Measurements from ENCODE around the gene ZHX3. TPM values are rescaled to one million over a fixed set of nuclear protein-coding genes. Genes with fewer than 3 reads are reported as not detected.

ZHX3 gene
- total and polyA plus RNA-seq, 9 of the 15 experiments (the other 6 are each of a cell fraction or from before 2014, with no cell fraction given), result 0.80 to 14.6 (median 4.9) TPM

GRCh38 chr20:41135187-41135887 lies 182.2 kb downstream of the ZHX3 start (continued):
- TF ChIP-seq NEUROD1 (IDR thresholded peaks at IDR 0.05; ENCODE audit: borderline replicate concordance, low read depth, low read length, partially characterized antibody), result no peak
- no peak for TF ChIP-seq PKNOX1 (IDR thresholded peaks at IDR 0.05)
- TF ChIP-seq RHOXF2B (CRISPR knock-in tag; conservative IDR thresholded peaks at IDR 0.05), result no peak
- TF ChIP-seq TBP (optimal IDR thresholded peaks at IDR 0.05; ENCODE audit: low read depth, low read length), result peak; percentile 18
- TF ChIP-seq ERF (CRISPR knock-in tag; IDR thresholded peaks at IDR 0.05), result no peak
- 0 out of 4 replicates have a peak, but pooled peaks of 1 of the 2 experiments have one; percentile 3 for TF ChIP-seq RCOR1 (IDR thresholded peaks at IDR 0.05; ENCODE audit: borderline replicate concordance in 1 of 2, low read depth in 2 of 2, low read length in 2 of 2)
- no peak for TF ChIP-seq ZNF511 (CRISPR knock-in tag; IDR thresholded peaks at IDR 0.05)
- no peak for TF ChIP-seq FOXA1 (IDR thresholded peaks at IDR 0.05; ENCODE audit: borderline replicate concordance)
- TF ChIP-seq ZNF174 (CRISPR knock-in tag; IDR thresholded peaks at IDR 0.05), result no peak
- TF ChIP-seq SRSF1 (IDR thresholded peaks at IDR 0.05; ENCODE audit: low read depth, low read length), result no peak
- TF ChIP-seq, protein P1, sequence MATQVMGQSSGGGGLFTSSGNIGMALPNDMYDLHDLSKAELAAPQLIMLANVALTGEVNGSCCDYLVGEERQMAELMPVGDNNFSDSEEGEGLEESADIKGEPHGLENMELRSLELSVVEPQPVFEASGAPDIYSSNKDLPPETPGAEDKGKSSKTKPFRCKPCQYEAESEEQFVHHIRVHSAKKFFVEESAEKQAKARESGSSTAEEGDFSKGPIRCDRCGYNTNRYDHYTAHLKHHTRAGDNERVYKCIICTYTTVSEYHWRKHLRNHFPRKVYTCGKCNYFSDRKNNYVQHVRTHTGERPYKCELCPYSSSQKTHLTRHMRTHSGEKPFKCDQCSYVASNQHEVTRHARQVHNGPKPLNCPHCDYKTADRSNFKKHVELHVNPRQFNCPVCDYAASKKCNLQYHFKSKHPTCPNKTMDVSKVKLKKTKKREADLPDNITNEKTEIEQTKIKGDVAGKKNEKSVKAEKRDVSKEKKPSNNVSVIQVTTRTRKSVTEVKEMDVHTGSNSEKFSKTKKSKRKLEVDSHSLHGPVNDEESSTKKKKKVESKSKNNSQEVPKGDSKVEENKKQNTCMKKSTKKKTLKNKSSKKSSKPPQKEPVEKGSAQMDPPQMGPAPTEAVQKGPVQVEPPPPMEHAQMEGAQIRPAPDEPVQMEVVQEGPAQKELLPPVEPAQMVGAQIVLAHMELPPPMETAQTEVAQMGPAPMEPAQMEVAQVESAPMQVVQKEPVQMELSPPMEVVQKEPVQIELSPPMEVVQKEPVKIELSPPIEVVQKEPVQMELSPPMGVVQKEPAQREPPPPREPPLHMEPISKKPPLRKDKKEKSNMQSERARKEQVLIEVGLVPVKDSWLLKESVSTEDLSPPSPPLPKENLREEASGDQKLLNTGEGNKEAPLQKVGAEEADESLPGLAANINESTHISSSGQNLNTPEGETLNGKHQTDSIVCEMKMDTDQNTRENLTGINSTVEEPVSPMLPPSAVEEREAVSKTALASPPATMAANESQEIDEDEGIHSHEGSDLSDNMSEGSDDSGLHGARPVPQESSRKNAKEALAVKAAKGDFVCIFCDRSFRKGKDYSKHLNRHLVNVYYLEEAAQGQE (IDR thresholded peaks at IDR 0.05; ENCODE audit: borderline replicate concordance), result peak; percentile 59; the same call in 1 of the 2 replicates
- TF ChIP-seq, protein P1 (CRISPR knock-in tag; IDR thresholded peaks at IDR 0.05; ENCODE audit: low read depth), result no peak
- TF ChIP-seq RAD21 (CRISPR knock-in tag; conservative IDR thresholded peaks at IDR 0.05 in 1 of 2, IDR thresholded peaks at IDR 0.05 in 1 of 2), result peak; percentile 42 to 82
- TF ChIP-seq MTA3 (IDR thresholded peaks at IDR 0.05; ENCODE audit: borderline replicate concordance), result 0 out of 2 replicates have a peak, but pooled peaks have one; percentile 30
- TF ChIP-seq XRCC5 (IDR thresholded peaks at IDR 0.05; ENCODE audit: low read depth, low read length), result peak; percentile 64; the same call in 1 of the 2 replicates
- TF ChIP-seq, protein P2, sequence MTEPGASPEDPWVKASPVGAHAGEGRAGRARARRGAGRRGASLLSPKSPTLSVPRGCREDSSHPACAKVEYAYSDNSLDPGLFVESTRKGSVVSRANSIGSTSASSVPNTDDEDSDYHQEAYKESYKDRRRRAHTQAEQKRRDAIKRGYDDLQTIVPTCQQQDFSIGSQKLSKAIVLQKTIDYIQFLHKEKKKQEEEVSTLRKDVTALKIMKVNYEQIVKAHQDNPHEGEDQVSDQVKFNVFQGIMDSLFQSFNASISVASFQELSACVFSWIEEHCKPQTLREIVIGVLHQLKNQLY (CRISPR knock-in tag; conservative IDR thresholded peaks at IDR 0.05), result no peak
- no peak for TF ChIP-seq POLR2G (IDR thresholded peaks at IDR 0.05; ENCODE audit: low read depth, low read length)
